Spleen (tissue), 7 donors: Measurements from ENCODE around the gene INSR.

Source experiments
- POLR2A ChIP-seq, 3 donors: fragments of 450-650 bp; IDR thresholded peaks; one replicate each; pipeline ENCODE4 v1.5.1; 2017; ENCODE audit warnings: antibody characterized with exemption in 3 of 3, mild to moderate bottlenecking in 1 of 3
- TF ChIP-seq, protein P1 (sequence below), 11 experiments: fragments of 200-600 bp in 7 of 11; fragments of 450-650 bp in 4 of 11; sonication (generic) in 4 of 11; IDR thresholded peaks in 8 of 11; conservative IDR thresholded peaks in 3 of 11; 1 replicate in 7 of 11; 2 replicates in 4 of 11; pipeline versions ENCODE4 v1.4.0 to v1.8.0; 2016 to 2021; ENCODE audit warnings: antibody characterized with exemption in 11 of 11, inconsistent platforms in 4 of 11, mild to moderate bottlenecking in 1 of 11
- donor health status: DM: no; HTN: no; CAD: no; lungs with moderate emphysema.
- donor health status: DM: no; HTN: no; CAD: no.
- donor health status: DM: no; HTN: no; CAD: no.

GRCh38 chr19:7257148-7258040 is 36.8 kb downstream of the INSR start:
- no peak for TF ChIP-seq POLR2A (IDR thresholded peaks at IDR 0.05)
- TF ChIP-seq, protein P1, sequence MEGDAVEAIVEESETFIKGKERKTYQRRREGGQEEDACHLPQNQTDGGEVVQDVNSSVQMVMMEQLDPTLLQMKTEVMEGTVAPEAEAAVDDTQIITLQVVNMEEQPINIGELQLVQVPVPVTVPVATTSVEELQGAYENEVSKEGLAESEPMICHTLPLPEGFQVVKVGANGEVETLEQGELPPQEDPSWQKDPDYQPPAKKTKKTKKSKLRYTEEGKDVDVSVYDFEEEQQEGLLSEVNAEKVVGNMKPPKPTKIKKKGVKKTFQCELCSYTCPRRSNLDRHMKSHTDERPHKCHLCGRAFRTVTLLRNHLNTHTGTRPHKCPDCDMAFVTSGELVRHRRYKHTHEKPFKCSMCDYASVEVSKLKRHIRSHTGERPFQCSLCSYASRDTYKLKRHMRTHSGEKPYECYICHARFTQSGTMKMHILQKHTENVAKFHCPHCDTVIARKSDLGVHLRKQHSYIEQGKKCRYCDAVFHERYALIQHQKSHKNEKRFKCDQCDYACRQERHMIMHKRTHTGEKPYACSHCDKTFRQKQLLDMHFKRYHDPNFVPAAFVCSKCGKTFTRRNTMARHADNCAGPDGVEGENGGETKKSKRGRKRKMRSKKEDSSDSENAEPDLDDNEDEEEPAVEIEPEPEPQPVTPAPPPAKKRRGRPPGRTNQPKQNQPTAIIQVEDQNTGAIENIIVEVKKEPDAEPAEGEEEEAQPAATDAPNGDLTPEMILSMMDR (IDR thresholded peaks at IDR 0.05 in 8 of 11, conservative IDR thresholded peaks at IDR 0.05 in 3 of 11) = no peak
